HEK293 (cell line): ENCODE data around the gene PID1.

Experiments used
- CTCF ChIA-PET: fragments of 350-600 bp; formaldehyde crosslinking; extraction: SDS; loops from one replicate; lab custom pipeline; 2021; ENCODE audit warnings: antibody characterized with exemption; lab: Yijun Ruan, JAX
- POLR2A ChIA-PET: fragments of 300-600 bp; formaldehyde crosslinking; extraction: SDS; loops from one replicate; lab custom pipeline; 2020; ENCODE audit warnings: antibody characterized with exemption, inconsistent platforms; lab: Yijun Ruan, JAX
- H3K27ac ChIP-seq: fragments of 200-500 bp; sonication (Bioruptor generic); 2 replicates; pipeline ENCODE4 v1.5.1; 2014; ENCODE audit warnings: low read depth, low read length, control low read depth, inconsistent platforms; ENCODE audit errors: extremely low read depth
- H3K36me3 ChIP-seq, 2 experiments: fragments of 200-500 bp in 1 of 2; sonication (Bioruptor generic) in 1 of 2; 1 replicate in 1 of 2; 2 replicates in 1 of 2; pipeline ENCODE4 v1.5.1; 2014 to 2017; ENCODE audit warnings: inconsistent platforms in 2 of 2, low read length in 2 of 2; ENCODE audit not compliant: control insufficient read depth in 2 of 2, insufficient read depth in 1 of 2
- H3K4me1 ChIP-seq: fragments of 200-500 bp; sonication (Bioruptor generic); 2 replicates; pipeline ENCODE4 v1.5.1; 2014; ENCODE audit warnings: mild to moderate bottlenecking, low read length, inconsistent platforms; ENCODE audit not compliant: control insufficient read depth, insufficient read depth
- H3K4me3 ChIP-seq: 2 replicates; pipeline ENCODE4 v1.5.1; 2011; ENCODE audit warnings: low read depth, mild to moderate bottlenecking, control low read depth, low read length, moderate library complexity
- H3K9me3 ChIP-seq: fragments of 200-500 bp; sonication (Bioruptor generic); 2 replicates; pipeline ENCODE4 v1.5.1; 2014; ENCODE audit warnings: low read depth, low read length, inconsistent platforms; ENCODE audit not compliant: control insufficient read depth, insufficient read depth
- FEZF1 ChIP-seq: fragments of 450-650 bp; formaldehyde crosslinking; IDR thresholded peaks from 2 replicates; pipeline ENCODE4 v1.5.1; 2016; ENCODE audit warnings: missing biosample characterization, missing genetic modification characterization
- HIC1 ChIP-seq: fragments of 450-650 bp; formaldehyde crosslinking; IDR thresholded peaks from 2 replicates; pipeline ENCODE4 v1.5.1; 2016; ENCODE audit warnings: missing biosample characterization, missing genetic modification characterization
- HOXD13 ChIP-seq: sonication (generic); formaldehyde crosslinking; IDR thresholded peaks from 2 replicates; pipeline ENCODE4 v1.8.0; 2022; ENCODE audit warnings: missing genetic modification reagents, borderline replicate concordance
- ZBTB1 ChIP-seq: fragments of 450-650 bp; formaldehyde crosslinking; IDR thresholded peaks from 2 replicates; pipeline ENCODE4 v1.5.1; 2016; ENCODE audit warnings: missing biosample characterization, missing genetic modification characterization
- ZEB2 ChIP-seq: fragments of 450-650 bp; formaldehyde crosslinking; IDR thresholded peaks from 2 replicates; pipeline ENCODE4 v1.5.1; 2016; ENCODE audit warnings: missing biosample characterization, missing genetic modification characterization
- ZFHX2 ChIP-seq: fragments of 450-650 bp; formaldehyde crosslinking; conservative IDR thresholded peaks from 2 replicates; pipeline ENCODE4 v1.5.1; 2016; ENCODE audit warnings: missing biosample characterization, missing genetic modification characterization
- ZIC2 ChIP-seq: fragments of 450-650 bp; formaldehyde crosslinking; IDR thresholded peaks from 2 replicates; pipeline ENCODE4 v1.5.1; 2016; ENCODE audit warnings: missing biosample characterization, missing genetic modification characterization
- ZNF169 ChIP-seq: fragments of 450-650 bp; formaldehyde crosslinking; IDR thresholded peaks from 2 replicates; pipeline ENCODE4 v1.5.1; 2016; ENCODE audit warnings: missing biosample characterization, missing genetic modification characterization
- ZNF175 ChIP-seq: fragments of 450-650 bp; formaldehyde crosslinking; IDR thresholded peaks from 2 replicates; pipeline ENCODE4 v1.5.1; 2016; ENCODE audit warnings: missing biosample characterization, missing genetic modification characterization
- ZNF2 ChIP-seq: fragments of 450-650 bp; formaldehyde crosslinking; IDR thresholded peaks from 2 replicates; pipeline ENCODE4 v1.5.1; 2016; ENCODE audit warnings: missing biosample characterization, missing genetic modification characterization
- ZNF211 ChIP-seq: fragments of 450-650 bp; formaldehyde crosslinking; IDR thresholded peaks from 2 replicates; pipeline ENCODE4 v1.5.1; 2016; ENCODE audit warnings: low read depth, missing biosample characterization, missing genetic modification characterization
- ZNF239 ChIP-seq: fragments of 450-650 bp; formaldehyde crosslinking; IDR thresholded peaks from 2 replicates; pipeline ENCODE4 v1.5.1; 2016; ENCODE audit warnings: missing biosample characterization, missing genetic modification characterization
- ZNF280D ChIP-seq: fragments of 450-650 bp; formaldehyde crosslinking; IDR thresholded peaks from 2 replicates; pipeline ENCODE4 v1.5.1; 2016; ENCODE audit warnings: missing biosample characterization, missing genetic modification characterization
- ZNF350 ChIP-seq: fragments of 450-650 bp; formaldehyde crosslinking; IDR thresholded peaks from 2 replicates; pipeline ENCODE4 v1.5.0; 2017; ENCODE audit warnings: missing biosample characterization, mild to moderate bottlenecking, missing genetic modification characterization
- ZNF416 ChIP-seq: fragments of 450-650 bp; formaldehyde crosslinking; IDR thresholded peaks from 2 replicates; pipeline ENCODE4 v1.5.1; 2016; ENCODE audit warnings: missing biosample characterization, missing genetic modification characterization
- ZNF426 ChIP-seq: fragments of 450-650 bp; formaldehyde crosslinking; IDR thresholded peaks from 2 replicates; pipeline ENCODE4 v1.5.1; 2017; ENCODE audit warnings: missing biosample characterization, missing genetic modification characterization, mild to moderate bottlenecking, inconsistent platforms, moderate library complexity
- ZNF473 ChIP-seq: fragments of 450-650 bp; formaldehyde crosslinking; IDR thresholded peaks from 2 replicates; pipeline ENCODE4 v1.5.1; 2017; ENCODE audit warnings: missing biosample characterization, missing genetic modification characterization
- ZNF501 ChIP-seq: fragments of 450-650 bp; formaldehyde crosslinking; IDR thresholded peaks from 2 replicates; pipeline ENCODE4 v1.5.1; 2016; ENCODE audit warnings: missing biosample characterization, missing genetic modification characterization
- ZNF596 ChIP-seq: fragments of 450-650 bp; IDR thresholded peaks from 2 replicates; pipeline ENCODE4 v1.5.0; 2018; ENCODE audit warnings: missing biosample characterization, mild to moderate bottlenecking, missing genetic modification characterization, moderate library complexity
- ZNF658 ChIP-seq: fragments of 450-650 bp; formaldehyde crosslinking; IDR thresholded peaks from 2 replicates; pipeline ENCODE4; 2016; ENCODE audit warnings: missing biosample characterization, missing genetic modification characterization
- ZSCAN23 ChIP-seq: fragments of 450-650 bp; formaldehyde crosslinking; IDR thresholded peaks from 2 replicates; pipeline ENCODE4 v1.5.1; 2016; ENCODE audit warnings: missing biosample characterization, missing genetic modification characterization
- TF ChIP-seq, protein P1 (sequence below): fragments of 450-650 bp; formaldehyde crosslinking; IDR thresholded peaks from 2 replicates; pipeline ENCODE4 v1.5.1; 2017; ENCODE audit warnings: missing biosample characterization, missing genetic modification characterization
- TF ChIP-seq, protein P2 (sequence below): fragments of 450-650 bp; formaldehyde crosslinking; IDR thresholded peaks from 2 replicates; pipeline ENCODE4 v1.5.1; 2016; ENCODE audit warnings: missing biosample characterization, missing genetic modification characterization
- TF ChIP-seq, protein P3 (sequence below): fragments of 450-650 bp; formaldehyde crosslinking; IDR thresholded peaks from 2 replicates; pipeline ENCODE4 v1.5.1; 2017; ENCODE audit warnings: missing biosample characterization, missing genetic modification characterization
- TF ChIP-seq, protein P4 (sequence below): fragments of 450-650 bp; formaldehyde crosslinking; IDR thresholded peaks from 2 replicates; pipeline ENCODE4 v1.5.1; 2016; ENCODE audit warnings: missing biosample characterization, missing genetic modification characterization
- TF ChIP-seq, protein P5 (sequence below): fragments of 450-650 bp; formaldehyde crosslinking; IDR thresholded peaks from 2 replicates; pipeline ENCODE4 v1.5.1; 2016; ENCODE audit warnings: missing biosample characterization, missing genetic modification characterization

Gene PID1

DNA sequence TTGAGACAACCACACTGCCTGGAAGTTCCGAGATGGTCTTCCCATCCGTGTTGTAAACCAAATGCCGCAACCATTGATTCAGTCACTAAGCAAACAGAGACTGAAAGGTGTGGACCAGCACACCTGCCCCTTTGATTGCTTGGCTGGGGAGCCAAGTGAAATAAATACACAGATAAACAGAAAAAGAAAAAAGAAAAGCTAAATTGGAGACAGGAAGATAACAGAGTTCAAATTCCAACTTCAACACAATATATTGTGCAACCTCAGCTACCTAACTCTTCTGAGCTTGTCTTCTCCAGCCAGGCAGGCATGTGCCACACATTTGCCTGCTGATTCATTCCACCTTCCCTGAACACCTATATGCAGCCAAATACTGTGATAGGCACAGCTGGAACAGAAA is 110.9 kb downstream of the PID1 start:
- ChIA-PET POLR2A (no interaction called here), CTCF (no interaction called here)
- Histone ChIP-seq H3K9me3 (no peaks in the 10 kb centered on the region), H3K4me1 (no peaks in the 10 kb centered on the region), H3K36me3 (no peaks in the 10 kb centered on the region), H3K27ac (no peak overlapping the region), H3K4me3 (no peak overlapping the region)
- TF ChIP-seq ZBTB1 (tag by site-specific recombination) (no peak), ZNF280D (tag by site-specific recombination) (no peak), FEZF1 (tag by site-specific recombination) (no peak), ZNF501 (tag by site-specific recombination) (no peak), ZFHX2 (no peak), ZNF169 (tag by site-specific recombination) (no peak), ZNF2 (tag by site-specific recombination) (no peak), ZNF350 (tag by site-specific recombination) (no peak), ZNF473 (no peak), ZNF596 (tag by site-specific recombination) (no peak), HIC1 (no peak), ZNF175 (tag by site-specific recombination) (no peak), ZEB2 (no peak)
- TF ChIP-seq, protein P1, sequence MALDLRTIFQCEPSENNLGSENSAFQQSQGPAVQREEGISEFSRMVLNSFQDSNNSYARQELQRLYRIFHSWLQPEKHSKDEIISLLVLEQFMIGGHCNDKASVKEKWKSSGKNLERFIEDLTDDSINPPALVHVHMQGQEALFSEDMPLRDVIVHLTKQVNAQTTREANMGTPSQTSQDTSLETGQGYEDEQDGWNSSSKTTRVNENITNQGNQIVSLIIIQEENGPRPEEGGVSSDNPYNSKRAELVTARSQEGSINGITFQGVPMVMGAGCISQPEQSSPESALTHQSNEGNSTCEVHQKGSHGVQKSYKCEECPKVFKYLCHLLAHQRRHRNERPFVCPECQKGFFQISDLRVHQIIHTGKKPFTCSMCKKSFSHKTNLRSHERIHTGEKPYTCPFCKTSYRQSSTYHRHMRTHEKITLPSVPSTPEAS, result no peak
- TF ChIP-seq, protein P2, sequence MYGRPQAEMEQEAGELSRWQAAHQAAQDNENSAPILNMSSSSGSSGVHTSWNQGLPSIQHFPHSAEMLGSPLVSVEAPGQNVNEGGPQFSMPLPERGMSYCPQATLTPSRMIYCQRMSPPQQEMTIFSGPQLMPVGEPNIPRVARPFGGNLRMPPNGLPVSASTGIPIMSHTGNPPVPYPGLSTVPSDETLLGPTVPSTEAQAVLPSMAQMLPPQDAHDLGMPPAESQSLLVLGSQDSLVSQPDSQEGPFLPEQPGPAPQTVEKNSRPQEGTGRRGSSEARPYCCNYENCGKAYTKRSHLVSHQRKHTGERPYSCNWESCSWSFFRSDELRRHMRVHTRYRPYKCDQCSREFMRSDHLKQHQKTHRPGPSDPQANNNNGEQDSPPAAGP (tag by site-specific recombination), result no peak

DNA sequence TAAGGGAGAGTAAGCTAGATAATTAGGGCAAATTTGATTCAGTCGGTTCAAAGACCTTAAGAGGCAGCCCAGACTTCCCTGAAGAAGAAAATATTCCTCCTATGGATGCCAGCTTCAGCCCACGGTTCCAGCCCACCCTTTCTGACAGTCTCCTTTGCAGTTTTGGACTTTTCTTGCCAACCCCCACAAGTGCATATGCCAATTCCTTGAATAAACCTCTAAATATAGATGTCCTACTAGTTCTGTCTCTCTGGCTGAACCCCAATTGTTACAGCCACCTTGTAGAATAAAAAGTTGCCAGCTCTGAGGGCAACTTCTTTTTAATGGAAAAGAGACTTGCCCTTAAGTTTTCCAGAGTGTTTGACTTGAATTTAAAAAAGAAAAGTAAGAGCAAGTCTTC is 111.7 kb downstream of the PID1 start:
- H3K27ac ChIP-seq, result no peak overlapping the region
- no peaks in the 10 kb centered on the region for H3K4me1 ChIP-seq
- H3K4me3 ChIP-seq, result no peak overlapping the region
- ChIA-PET CTCF (interaction anchor here (0.7 kb wide), 1 partner anchor 1306 kb away, joined by 3 read pairs; no protein-coding TSS in a partner anchor), POLR2A (no interaction called here)
- no peaks in the 10 kb centered on the region for H3K9me3 ChIP-seq
- H3K36me3 ChIP-seq, result no peaks in the 10 kb centered on the region
- TF ChIP-seq ZNF239 (tag by site-specific recombination) (no peak), ZIC2 (tag by site-specific recombination) (no peak), ZSCAN23 (tag by site-specific recombination) (no peak), ZNF658 (no peak), ZNF426 (tag by site-specific recombination) (no peak), ZNF211 (no peak), HOXD13 (CRISPR knock-in tag) (no peak), ZNF416 (tag by site-specific recombination) (no peak)
- TF ChIP-seq, protein P3, sequence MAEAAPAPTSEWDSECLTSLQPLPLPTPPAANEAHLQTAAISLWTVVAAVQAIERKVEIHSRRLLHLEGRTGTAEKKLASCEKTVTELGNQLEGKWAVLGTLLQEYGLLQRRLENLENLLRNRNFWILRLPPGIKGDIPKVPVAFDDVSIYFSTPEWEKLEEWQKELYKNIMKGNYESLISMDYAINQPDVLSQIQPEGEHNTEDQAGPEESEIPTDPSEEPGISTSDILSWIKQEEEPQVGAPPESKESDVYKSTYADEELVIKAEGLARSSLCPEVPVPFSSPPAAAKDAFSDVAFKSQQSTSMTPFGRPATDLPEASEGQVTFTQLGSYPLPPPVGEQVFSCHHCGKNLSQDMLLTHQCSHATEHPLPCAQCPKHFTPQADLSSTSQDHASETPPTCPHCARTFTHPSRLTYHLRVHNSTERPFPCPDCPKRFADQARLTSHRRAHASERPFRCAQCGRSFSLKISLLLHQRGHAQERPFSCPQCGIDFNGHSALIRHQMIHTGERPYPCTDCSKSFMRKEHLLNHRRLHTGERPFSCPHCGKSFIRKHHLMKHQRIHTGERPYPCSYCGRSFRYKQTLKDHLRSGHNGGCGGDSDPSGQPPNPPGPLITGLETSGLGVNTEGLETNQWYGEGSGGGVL (tag by site-specific recombination), result no peak
- TF ChIP-seq, protein P4, sequence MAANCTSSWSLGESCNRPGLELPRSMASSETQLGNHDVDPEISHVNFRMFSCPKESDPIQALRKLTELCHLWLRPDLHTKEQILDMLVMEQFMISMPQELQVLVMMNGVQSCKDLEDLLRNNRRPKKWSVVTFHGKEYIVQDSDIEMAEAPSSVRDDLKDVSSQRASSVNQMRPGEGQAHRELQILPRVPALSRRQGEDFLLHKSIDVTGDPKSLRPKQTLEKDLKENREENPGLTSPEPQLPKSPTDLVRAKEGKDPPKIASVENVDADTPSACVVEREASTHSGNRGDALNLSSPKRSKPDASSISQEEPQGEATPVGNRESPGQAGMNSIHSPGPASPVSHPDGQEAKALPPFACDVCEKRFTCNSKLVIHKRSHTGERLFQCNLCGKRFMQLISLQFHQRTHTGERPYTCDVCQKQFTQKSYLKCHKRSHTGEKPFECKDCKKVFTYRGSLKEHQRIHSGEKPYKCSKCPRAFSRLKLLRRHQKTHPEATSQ, result no peak
- TF ChIP-seq, protein P5, sequence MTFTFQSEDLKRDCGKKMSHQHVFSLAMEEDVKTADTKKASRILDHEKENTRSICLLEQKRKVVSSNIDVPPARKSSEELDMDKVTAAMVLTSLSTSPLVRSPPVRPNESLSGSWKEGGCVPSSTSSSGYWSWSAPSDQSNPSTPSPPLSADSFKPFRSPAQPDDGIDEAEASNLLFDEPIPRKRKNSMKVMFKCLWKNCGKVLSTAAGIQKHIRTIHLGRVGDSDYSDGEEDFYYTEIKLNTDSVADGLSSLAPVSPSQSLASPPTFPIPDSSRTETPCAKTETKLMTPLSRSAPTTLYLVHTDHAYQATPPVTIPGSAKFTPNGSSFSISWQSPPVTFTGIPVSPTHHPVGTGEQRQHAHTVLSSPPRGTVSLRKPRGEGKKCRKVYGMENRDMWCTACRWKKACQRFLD, result no peak
